ENCODE results near the gene HTT.

Gene HTT

GRCh38 chr4:3239998-3240920, 165.8 kb downstream of the HTT start:
- no peak for DNase-seq

- no peak for DNase-seq
Measured at GRCh38 chr4:3240936-3241522, 166.5 kb downstream of the HTT start.

GRCh38 chr4:3241898-3242524, 167.5 kb downstream of the HTT start:
- no peak for DNase-seq

- no peak for DNase-seq
Measured at GRCh38 chr4:3243136-3243780, 168.8 kb downstream of the HTT start.

- no peak for DNase-seq
Measured at GRCh38 chr4:3244002-3244401, 169.5 kb downstream of the HTT start.

- DNase-seq = no peak
Measured at GRCh38 chr4:3244747-3245146, 170.3 kb downstream of the HTT start.

GRCh38 chr4:3245676-3246075, 171.2 kb downstream of the HTT start:
- no peak for DNase-seq

GRCh38 chr4:3246458-3247398, 172.2 kb downstream of the HTT start:
- DNase-seq = no peak

GRCh38 chr4:3247399-3248177, 173.1 kb downstream of the HTT start:
- no peak for DNase-seq

- DNase-seq = no peak
Measured at GRCh38 chr4:3248178-3248480, 173.6 kb downstream of the HTT start.

- no peak for DNase-seq
Measured at GRCh38 chr4:3248811-3249661, 174.6 kb downstream of the HTT start, which contains the start of gene MSANTD1. Gene MSANTD1 (plus strand): TSS chr4:3249159. CDS start chr4:3249223, 64 bp downstream.

- no peak for DNase-seq
Measured at GRCh38 chr4:3249711-3250437, 175.4 kb downstream of the HTT start.

- no peak for DNase-seq
Measured at GRCh38 chr4:3250438-3250955, 176.0 kb downstream of the HTT start.

- no peak for DNase-seq
Measured at GRCh38 chr4:3250956-3251690, 176.6 kb downstream of the HTT start.

GRCh38 chr4:3251691-3252479, 177.4 kb downstream of the HTT start:
- DNase-seq = no peak

GRCh38 chr4:3252480-3252828, 178.0 kb downstream of the HTT start:
- no peak for DNase-seq

GRCh38 chr4:3252831-3253641, 178.6 kb downstream of the HTT start:
- DNase-seq = no peak

All from NCI-H1436 (cell line).